ENCODE results near the gene AUTS2.

DNA sequence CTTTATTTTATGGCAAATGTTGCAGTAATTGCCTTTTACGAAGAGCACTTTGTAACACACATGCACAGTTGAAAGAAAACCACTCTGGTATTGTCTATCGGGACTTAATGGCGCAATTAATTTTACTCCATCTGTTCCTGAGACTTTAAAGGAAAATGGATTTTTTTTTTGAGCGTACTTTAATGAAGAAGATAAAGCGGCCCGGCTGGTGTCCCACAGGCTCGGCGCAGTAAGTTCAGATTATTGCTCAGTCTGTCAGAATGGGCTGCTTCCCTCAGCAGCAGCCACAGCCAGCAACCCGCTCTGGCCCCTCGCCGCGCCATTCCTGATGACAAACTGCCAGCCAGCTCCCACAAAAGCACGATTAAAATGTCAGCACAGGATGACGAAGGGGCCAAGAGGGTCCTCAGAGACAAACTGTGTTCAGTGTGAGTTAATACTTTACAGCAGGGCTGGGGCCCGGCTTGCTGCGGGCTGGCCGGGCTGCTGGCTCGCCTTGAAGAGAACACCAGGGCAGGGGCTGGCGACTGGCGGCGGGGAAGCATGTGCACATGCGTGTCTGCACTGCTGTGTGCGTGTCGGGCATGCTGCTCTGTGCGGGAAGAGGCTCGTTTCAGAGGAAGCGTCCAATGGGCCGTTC is 1032.7 kb downstream of the AUTS2 start:
- TF ChIP-seq POLR2AphosphoS5 (IDR thresholded peaks at IDR 0.05; ENCODE audit: low read depth, low read length) (no peak), SIN3A (conservative IDR thresholded peaks at IDR 0.05 in 1 of 2, IDR thresholded peaks at IDR 0.05 in 1 of 2; ENCODE audit: low read depth in 1 of 2, low read length in 2 of 2) (no peak)
- TF ChIP-seq, protein P1, sequence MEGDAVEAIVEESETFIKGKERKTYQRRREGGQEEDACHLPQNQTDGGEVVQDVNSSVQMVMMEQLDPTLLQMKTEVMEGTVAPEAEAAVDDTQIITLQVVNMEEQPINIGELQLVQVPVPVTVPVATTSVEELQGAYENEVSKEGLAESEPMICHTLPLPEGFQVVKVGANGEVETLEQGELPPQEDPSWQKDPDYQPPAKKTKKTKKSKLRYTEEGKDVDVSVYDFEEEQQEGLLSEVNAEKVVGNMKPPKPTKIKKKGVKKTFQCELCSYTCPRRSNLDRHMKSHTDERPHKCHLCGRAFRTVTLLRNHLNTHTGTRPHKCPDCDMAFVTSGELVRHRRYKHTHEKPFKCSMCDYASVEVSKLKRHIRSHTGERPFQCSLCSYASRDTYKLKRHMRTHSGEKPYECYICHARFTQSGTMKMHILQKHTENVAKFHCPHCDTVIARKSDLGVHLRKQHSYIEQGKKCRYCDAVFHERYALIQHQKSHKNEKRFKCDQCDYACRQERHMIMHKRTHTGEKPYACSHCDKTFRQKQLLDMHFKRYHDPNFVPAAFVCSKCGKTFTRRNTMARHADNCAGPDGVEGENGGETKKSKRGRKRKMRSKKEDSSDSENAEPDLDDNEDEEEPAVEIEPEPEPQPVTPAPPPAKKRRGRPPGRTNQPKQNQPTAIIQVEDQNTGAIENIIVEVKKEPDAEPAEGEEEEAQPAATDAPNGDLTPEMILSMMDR (IDR thresholded peaks at IDR 0.05; ENCODE audit: control extremely low read depth in 1 of 3, insufficient read depth in 1 of 3, low read depth in 1 of 3, low read length in 3 of 3), result no peak
